Hepatocyte (in vitro differentiated cells): ENCODE results near the gene AGRN.

Experiments used
- CTCF ChIP-seq: fragments of 200-600 bp; sonication (generic); IDR thresholded peaks from 2 replicates; pipeline ENCODE4 v1.5.1; 2016; ENCODE audit warnings: antibody characterized with exemption, mild to moderate bottlenecking; ENCODE audit not compliant: poor library complexity
- EZH2phosphoT487 ChIP-seq: fragments of 200-600 bp; sonication (generic); IDR thresholded peaks from one replicate; pipeline ENCODE4 v1.6.1; 2018; ENCODE audit warnings: antibody characterized with exemption, mild to moderate bottlenecking, low read depth, moderate library complexity; ENCODE audit not compliant: unreplicated experiment, severe bottlenecking

GRCh38 chr1:1046767-1047166, 26.8 kb downstream of the AGRN start:
- TF ChIP-seq CTCF = no peak
- TF ChIP-seq EZH2phosphoT487 = no peak
